Activated CD4-positive, alpha-beta T cell treated with anti-CD3 and anti-CD28 coated beads, Interleukin-2, Interleukin-6, amounts not matched to agents 100 ng/mL and 50 ng/mL, durations not matched to agents 16 hours and 8 hours (primary cell): ENCODE data around the gene DERL3.

Source experiments
- DNase-seq: peaks from one replicate; pipeline ENCODE4 v3.0.0-alpha.2; 2020

Gene DERL3

GRCh38 chr22:23800297-23801237, 38.2 kb downstream of the DERL3 start:
- no peak for DNase-seq

- no peak for DNase-seq
These were observed 42.3 kb downstream of the DERL3 start for GRCh38 chr22:23796461-23796860.

- no peak for DNase-seq
These were observed 45.5 kb downstream of the DERL3 start for GRCh38 chr22:23793326-23793725.

- no peak for DNase-seq
These were observed 46.8 kb downstream of the DERL3 start for GRCh38 chr22:23791738-23792645.

- no peak for DNase-seq
These were observed 47.7 kb downstream of the DERL3 start for GRCh38 chr22:23790819-23791737.

GRCh38 chr22:23789638-23790037, 49.2 kb downstream of the DERL3 start:
- no peak for DNase-seq

GRCh38 chr22:23789121-23789520, 49.7 kb downstream of the DERL3 start:
- no peak for DNase-seq

GRCh38 chr22:23787910-23788309, 50.9 kb downstream of the DERL3 start:
- DNase-seq = no peak

- no peak for DNase-seq
These were observed 51.3 kb downstream of the DERL3 start for GRCh38 chr22:23787600-23787896.

GRCh38 chr22:23786752-23787599, 51.8 kb downstream of the DERL3 start, which contains the start of gene SMARCB1:
Gene SMARCB1 (plus strand): TSS chr22:23786966. CDS start chr22:23787170, 204 bp downstream.
- DNase-seq = peak; percentile 94

- DNase-seq = no peak
These were observed 52.5 kb downstream of the DERL3 start for GRCh38 chr22:23786261-23786710.
